Small intestine (tissue), 7 donors: Measurements from ENCODE around the gene KRTAP10-4. TPM values are rescaled to one million over a fixed set of nuclear protein-coding genes. Genes with fewer than 3 reads are reported as not detected.

Source experiments
- DNase-seq, 2 donors: peaks; one replicate each; pipeline versions ENCODE4 v3.0.0 to v3.0.0-alpha.2; 2013
- FAIRE-seq: peaks from 2 replicates; lab custom pipeline; 2012; peaks lifted over from hg19 to GRCh38; lab: Jason Lieb, UNC
- H3K27ac ChIP-seq, 3 donors: one replicate each; pipeline ENCODE4 v1.5.1; 2013; ENCODE audit warnings: low read length in 2 of 3, mild to moderate bottlenecking in 2 of 3, control low read depth in 1 of 3, inconsistent platforms in 1 of 3, low read depth in 1 of 3, moderate library complexity in 1 of 3
- H3K27me3 ChIP-seq, 3 donors: one replicate each; pipeline ENCODE4 v1.6.1; 2013; ENCODE audit warnings: low read length in 3 of 3, inconsistent platforms in 1 of 3; ENCODE audit not compliant: control insufficient read depth in 3 of 3, insufficient read depth in 3 of 3
- H3K36me3 ChIP-seq, 3 donors: one replicate each; pipeline ENCODE4 v1.6.1; 2013; ENCODE audit warnings: low read length in 3 of 3, inconsistent platforms in 1 of 3, low read depth in 1 of 3, mild to moderate bottlenecking in 1 of 3, moderate library complexity in 1 of 3; ENCODE audit not compliant: control insufficient read depth in 3 of 3, insufficient read depth in 2 of 3
- H3K4me1 ChIP-seq, 3 donors: one replicate each; pipeline ENCODE4 v1.6.1; 2013; ENCODE audit warnings: low read length in 2 of 3, inconsistent platforms in 1 of 3, low read depth in 1 of 3, mild to moderate bottlenecking in 1 of 3, moderate library complexity in 1 of 3; ENCODE audit not compliant: control insufficient read depth in 3 of 3, insufficient read depth in 2 of 3
- H3K4me3 ChIP-seq, 3 donors: one replicate each; pipeline ENCODE4 v1.5.1; 2013; ENCODE audit warnings: low read length in 3 of 3, control low read depth in 1 of 3, inconsistent platforms in 1 of 3, low read depth in 1 of 3, mild to moderate bottlenecking in 1 of 3, moderate library complexity in 1 of 3
- H3K9me3 ChIP-seq, 2 donors: one replicate each; pipeline ENCODE4 v1.6.1; 2013; ENCODE audit warnings: low read depth in 1 of 2, low read length in 1 of 2; ENCODE audit not compliant: control insufficient read depth in 2 of 2, insufficient read depth in 1 of 2
- WGBS, 3 donors: extraction: QIAGEN DNeasy Blood & Tissue Kit; methylation state at CpG; one replicate each; pipeline ENCODE4 v1.1.7; 2013; 5-methylcytosine and 5-hydroxymethylcytosine counted together
- polyA plus RNA-seq, 4 donors: library from polyadenylated mRNA; stranded (reverse) in 3 of 4; unstranded in 1 of 4; fragments of 200-250 nt in 3 of 4; fragments of 120-200 nt in 1 of 4; gene quantifications; one replicate each; pipeline versions ENCODE4 v1.2.1 to v1.2.3, GENCODE V29; 2013
- donor health status: healthy with polysubstance abuse.
- donor health status: control.
- donor health status: control.
- donor health status: Bipolar disorder and iron deficiency.
- donor health status: healthy.

KRTAP10-4 gene
- polyA plus RNA-seq, 4 donors: not detected

DNA sequence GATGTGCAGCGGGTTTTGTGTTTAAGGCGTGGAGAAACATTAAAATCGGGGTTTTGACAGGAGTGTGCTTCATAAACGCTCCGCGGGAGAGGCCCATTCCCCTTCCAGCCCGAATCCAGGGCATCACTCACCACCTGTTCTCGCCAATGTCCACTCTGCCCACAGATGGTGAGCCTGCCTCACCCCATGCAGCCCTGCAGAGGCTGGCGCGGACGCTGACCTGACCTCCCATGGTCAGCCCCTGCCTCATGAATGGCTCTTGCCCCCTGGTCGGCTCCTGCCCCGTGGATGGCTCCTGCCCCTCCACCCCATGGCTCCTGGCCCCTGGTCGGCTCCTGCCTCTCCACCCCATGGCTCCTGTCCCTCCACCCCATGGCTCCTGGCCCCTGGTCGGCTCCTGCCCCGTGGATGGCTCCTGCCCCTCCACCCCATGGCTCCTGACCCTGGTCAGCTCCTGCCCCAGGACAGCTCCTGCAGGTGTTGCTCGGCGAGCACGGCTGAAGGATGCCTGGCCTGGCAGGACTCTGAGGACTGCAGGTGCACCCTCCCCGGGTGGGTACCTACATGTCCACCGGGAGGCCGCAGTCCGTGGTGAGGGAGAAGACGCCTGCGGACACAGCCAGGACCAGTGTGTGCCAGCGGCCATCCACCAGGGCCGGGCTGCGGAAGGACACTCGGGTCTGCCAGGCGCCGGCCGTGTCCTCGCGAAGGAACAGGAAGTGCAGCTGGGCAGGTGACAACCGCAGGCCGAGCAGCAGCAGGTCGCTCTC is 40.2 kb upstream of the KRTAP10-4 start:
- no peak for DNase-seq
- FAIRE-seq: no peak
- Histone ChIP-seq H3K4me1 (no peaks in the 10 kb centered on the region), H3K27me3 (no peaks in the 10 kb centered on the region), H3K4me3 (no peak overlapping the region), H3K9me3 (no peaks in the 10 kb centered on the region), H3K36me3 (no peaks in the 10 kb centered on the region), H3K27ac (no peak overlapping the region)
- WGBS, 3 donors: 89 to 91% (median 91%) methylated on average over 35 to 37 of the region's 37 CpGs

DNA sequence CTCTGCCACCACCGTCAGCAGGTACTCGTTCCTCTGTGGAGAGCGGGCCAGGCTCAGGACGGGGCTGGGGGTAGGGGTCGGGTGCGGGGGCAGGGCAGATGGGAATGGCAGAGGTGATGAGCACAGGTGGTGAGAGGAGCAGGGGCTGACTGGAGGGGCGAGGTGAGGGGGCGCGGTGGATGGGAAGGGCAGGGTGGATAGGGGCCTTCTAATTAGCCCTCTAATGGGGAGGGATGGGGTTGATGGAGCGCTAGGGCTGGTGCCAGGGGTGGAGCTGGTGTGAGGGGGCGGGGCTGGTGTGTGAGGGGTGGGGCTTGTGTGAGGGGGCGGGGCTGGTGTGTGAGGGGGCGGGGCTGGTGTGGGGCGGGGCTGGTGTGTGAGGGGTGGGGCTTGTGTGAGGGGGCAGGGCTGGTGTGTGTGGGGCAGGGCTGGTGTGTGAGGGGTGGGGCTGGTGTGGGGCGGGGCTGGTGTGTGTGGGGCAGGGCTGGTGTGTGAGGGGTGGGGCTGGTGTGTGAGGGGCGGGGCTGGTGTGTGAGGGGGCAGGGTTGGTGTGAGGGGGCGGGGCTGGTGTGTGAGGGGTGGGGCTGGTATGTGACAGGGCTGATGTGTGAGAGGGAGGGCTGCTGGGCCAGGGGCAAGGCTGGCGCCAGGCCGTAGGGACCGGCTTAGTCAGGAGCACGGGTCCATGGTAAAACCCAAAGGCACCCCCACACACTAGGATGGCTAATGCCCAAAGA is 39.5 kb upstream of the KRTAP10-4 start:
- H3K36me3 ChIP-seq: no peaks in the 10 kb centered on the region
- no peak overlapping the region for H3K4me3 ChIP-seq
- no peak for DNase-seq

DNA sequence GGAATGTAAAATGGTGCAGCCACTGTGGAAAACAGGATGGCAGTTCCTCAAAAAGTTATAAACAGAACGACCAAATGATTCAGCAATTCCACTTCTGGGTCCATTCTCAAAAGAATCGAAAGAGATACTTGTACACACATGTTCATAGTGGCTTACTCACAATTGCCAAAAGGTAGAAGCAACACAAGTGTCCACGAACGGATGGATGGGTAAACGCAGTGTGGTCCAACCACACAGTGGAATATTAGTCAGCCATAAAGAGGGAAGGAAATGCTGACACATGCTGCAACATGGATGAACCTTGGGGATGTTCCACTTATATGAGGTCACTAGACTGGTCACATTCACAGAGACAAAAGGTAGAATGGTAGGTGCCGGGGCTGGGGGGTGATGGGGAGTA is 38.8 kb upstream of the KRTAP10-4 start:
- DNase-seq: no peak
- Histone ChIP-seq H3K9me3 (no peaks in the 10 kb centered on the region), H3K4me3 (no peak overlapping the region), H3K36me3 (no peaks in the 10 kb centered on the region), H3K27me3 (no peaks in the 10 kb centered on the region), H3K27ac (no peak overlapping the region), H3K4me1 (no peaks in the 10 kb centered on the region)
- 91 to 95% (median 91%) methylated on average over 6 of the region's 6 CpGs for WGBS, 3 donors
- no peak for FAIRE-seq

More for the DNA sequence above, 39.5 kb upstream of the KRTAP10-4 start:
- Histone ChIP-seq H3K27me3 (no peaks in the 10 kb centered on the region), H3K27ac (no peak overlapping the region), H3K9me3 (no peaks in the 10 kb centered on the region), H3K4me1 (no peaks in the 10 kb centered on the region)
- no peak for FAIRE-seq
- 87 to 90% (median 89%) methylated on average over 15 to 21 of the region's 21 CpGs for WGBS, 3 donors

DNA sequence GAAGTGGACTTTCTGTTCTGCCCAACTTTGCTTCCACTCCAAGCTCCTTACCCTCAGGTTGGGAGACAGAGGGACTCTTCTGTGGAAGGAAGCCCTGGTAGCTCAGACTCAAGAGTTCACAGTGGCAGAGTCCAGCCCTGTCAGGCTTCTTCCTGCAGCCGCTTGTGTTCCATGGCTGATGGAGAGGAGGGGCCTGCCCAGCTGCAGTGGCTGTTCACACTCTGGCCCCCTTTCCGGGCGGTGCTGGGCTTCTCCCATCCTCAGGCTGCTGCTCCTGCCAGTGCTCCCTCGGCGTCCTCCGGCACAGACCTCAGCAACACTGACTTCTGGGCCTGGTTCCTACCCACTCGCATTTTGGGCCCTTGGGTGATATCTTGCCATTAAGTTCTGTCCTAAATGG is 37.6 kb upstream of the KRTAP10-4 start:
- no peaks in the 10 kb centered on the region for H3K36me3 ChIP-seq
- no peaks in the 10 kb centered on the region for H3K9me3 ChIP-seq
- H3K4me1 ChIP-seq: no peaks in the 10 kb centered on the region
- DNase-seq: no peak
- H3K27ac ChIP-seq: no peak overlapping the region
- no peak for FAIRE-seq
- WGBS, 3 donors: 56 to 67% (median 56%) methylated on average over 7 of the region's 7 CpGs
- H3K4me3 ChIP-seq: no peak overlapping the region
- no peaks in the 10 kb centered on the region for H3K27me3 ChIP-seq

DNA sequence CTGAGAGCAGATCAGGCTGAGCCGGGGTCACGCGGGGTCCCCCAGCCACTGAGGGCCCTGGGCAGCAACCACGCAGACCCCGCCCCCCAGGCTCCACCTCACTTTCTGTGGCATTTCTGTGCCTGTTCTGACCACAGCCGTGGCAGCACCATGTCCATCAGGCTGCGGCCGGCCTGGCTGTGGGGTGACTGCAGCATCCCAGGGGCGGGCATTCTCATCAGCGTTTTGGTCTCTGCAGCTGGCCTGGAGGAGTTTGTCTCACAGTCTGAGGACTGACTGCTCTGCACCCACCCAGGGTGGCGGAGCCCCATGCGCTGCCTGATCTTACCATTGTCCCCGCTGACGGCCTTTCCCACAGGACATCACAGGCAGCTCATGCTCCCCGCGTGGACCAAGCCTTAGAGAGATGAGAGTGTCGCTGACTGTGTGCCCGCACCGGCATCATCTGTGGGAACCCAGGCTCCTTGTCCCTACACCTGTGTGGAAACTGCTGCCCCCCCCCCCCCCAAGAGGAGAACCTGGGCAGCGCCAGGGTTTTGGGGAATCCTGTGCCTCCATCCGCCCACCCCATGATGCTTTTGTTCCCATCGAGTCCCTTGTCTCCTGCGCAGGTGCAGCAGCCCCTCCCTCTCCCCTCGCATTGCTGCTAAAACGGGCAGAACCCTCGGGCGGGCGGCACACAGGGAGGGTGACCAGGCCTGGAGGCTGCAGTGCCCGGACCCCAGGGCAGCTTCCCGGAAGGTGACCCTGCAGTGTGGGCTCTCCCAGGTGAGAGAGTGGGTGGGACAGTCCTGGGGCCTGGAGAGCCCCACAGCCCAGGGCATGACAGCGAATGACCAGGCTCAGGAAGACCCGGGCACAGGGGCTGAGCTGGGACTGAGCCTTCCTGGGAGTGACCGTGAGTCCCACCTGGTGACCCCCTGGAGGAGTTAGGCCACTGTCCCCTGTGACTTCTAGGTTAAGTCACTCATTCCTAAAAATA is 35.3 kb upstream of the KRTAP10-4 start:
- H3K4me3 ChIP-seq: no peak overlapping the region
- FAIRE-seq: no peak
- peaks cover 0 to 4% of the 10 kb centered on the region in 2 donors for H3K9me3 ChIP-seq
- no peak overlapping the region for H3K27ac ChIP-seq
- 89 to 91% (median 89%) methylated on average over 30 to 33 of the region's 33 CpGs for WGBS, 3 donors
- no peaks in the 10 kb centered on the region for H3K4me1 ChIP-seq
- no peak for DNase-seq
- no peaks in the 10 kb centered on the region for H3K27me3 ChIP-seq
- H3K36me3 ChIP-seq: no peaks in the 10 kb centered on the region

DNA sequence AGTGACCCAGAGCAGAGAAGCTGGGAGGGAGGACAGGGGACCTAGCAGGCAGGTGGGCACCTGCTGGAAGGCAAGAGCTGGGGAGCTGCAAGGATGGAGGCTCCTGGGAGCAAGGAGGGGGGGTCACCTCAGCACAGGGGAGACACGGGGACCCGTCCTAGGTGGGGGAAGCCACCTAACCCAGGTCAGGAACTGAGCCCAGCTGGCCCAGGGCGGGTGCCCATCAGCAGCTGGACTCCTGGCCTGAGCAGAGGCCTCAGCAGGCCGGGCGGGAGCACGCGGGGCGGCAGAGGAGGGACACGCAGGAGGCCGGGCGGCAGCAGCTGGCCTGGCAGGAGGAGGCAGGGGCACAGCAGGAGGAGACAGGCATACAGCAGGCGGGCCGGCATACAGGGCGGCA is 34.5 kb upstream of the KRTAP10-4 start:
- H3K36me3 ChIP-seq: no peaks in the 10 kb centered on the region
- FAIRE-seq (no peak), DNase-seq (no peak)
- no peak overlapping the region for H3K4me3 ChIP-seq
- peaks cover 0 to 4% of the 10 kb centered on the region in 2 donors for H3K9me3 ChIP-seq
- no peaks in the 10 kb centered on the region for H3K27me3 ChIP-seq
- WGBS, 3 donors: 44 to 67% (median 55%) methylated on average over 14 of the region's 14 CpGs
- H3K4me1 ChIP-seq: no peaks in the 10 kb centered on the region
- no peak overlapping the region for H3K27ac ChIP-seq

DNA sequence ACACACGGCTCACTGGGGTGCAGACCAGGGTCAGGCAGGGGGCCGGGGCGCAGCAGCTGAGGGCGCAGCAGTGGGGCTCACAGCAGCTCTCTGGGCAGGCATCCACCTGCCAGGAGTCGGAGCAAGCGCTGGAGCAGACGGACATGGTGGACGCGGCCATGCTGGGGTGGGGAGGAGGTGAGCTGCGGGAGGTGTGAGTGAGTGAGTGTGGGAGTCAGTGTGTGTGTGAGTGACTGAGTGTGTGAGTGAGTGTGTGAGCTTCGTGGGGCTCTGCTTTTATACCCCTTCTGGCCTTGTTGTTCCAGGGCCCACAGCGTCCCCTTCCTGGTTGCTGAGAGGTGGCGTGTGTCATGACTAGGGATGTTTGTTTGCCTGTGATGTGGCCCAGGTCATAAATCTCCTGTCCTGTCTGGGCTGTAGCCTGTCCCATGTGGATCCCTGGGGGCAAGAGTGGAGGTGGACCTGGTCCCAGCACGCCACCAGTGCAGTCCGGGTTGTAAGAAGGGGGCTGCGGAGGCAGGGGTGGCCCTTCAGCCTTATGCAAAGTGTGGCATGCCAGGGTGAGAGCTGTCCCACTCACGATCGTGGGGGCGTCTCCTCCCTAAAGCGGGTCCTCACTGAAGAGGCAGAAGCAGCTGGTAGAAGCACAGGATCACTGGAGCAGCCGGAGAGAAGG is 33.4 kb upstream of the KRTAP10-4 start, which contains the start of gene KRTAP10-1:
Gene KRTAP10-1 (minus strand): TSS at position 205 of the 676 bp plus-strand sequence. CDS start 45 bp downstream, at position 160.
- Histone ChIP-seq H3K36me3 (no peaks in the 10 kb centered on the region), H3K27ac (no peak within 1 kb of the TSS), H3K4me3 (no peak within 1 kb of the TSS), H3K4me1 (no peaks in the 10 kb centered on the region), H3K27me3 (no peaks in the 10 kb centered on the region), H3K9me3 (peaks cover 0 to 4% of the 10 kb centered on the region in 2 donors)
- DNase-seq (no peak), FAIRE-seq (no peak)
- WGBS, 3 donors: 68 to 70% (median 70%) methylated on average over 20 to 21 of the region's 21 CpGs
